KMS-11 (cell line): ENCODE measurements around the gene CAST.

Experiments
- H2AFZ ChIP-seq: fragments of 200-600 bp; sonication (generic); 2 replicates; pipeline ENCODE4 v1.6.1; 2016; ENCODE audit warnings: antibody characterized with exemption, mixed run types, low read depth
- H3K27ac ChIP-seq: fragments of 200-600 bp; sonication (generic); 2 replicates; pipeline ENCODE4 v1.6.1; 2016; ENCODE audit warnings: mild to moderate bottlenecking, mixed run types
- H3K27me3 ChIP-seq: fragments of 200-600 bp; sonication (generic); 2 replicates; pipeline ENCODE4 v1.6.1; 2017; ENCODE audit warnings: mild to moderate bottlenecking, low read depth, mixed run types, moderate library complexity; ENCODE audit not compliant: insufficient read depth
- H3K36me3 ChIP-seq: fragments of 200-600 bp; sonication (generic); 2 replicates; pipeline ENCODE4 v1.6.1; 2017; ENCODE audit warnings: mild to moderate bottlenecking, mixed run types; ENCODE audit not compliant: insufficient read depth
- H3K4me1 ChIP-seq: fragments of 200-600 bp; sonication (generic); 2 replicates; pipeline ENCODE4 v1.6.1; 2016; ENCODE audit warnings: mild to moderate bottlenecking, low read depth, mixed run types; ENCODE audit not compliant: poor library complexity, severe bottlenecking
- H3K4me2 ChIP-seq: fragments of 200-600 bp; sonication (generic); 2 replicates; pipeline ENCODE4 v1.7.0; 2016; ENCODE audit warnings: mild to moderate bottlenecking, mixed run types
- H3K4me3 ChIP-seq: fragments of 200-600 bp; sonication (generic); IDR thresholded peaks from 2 replicates; pipeline ENCODE4 v1.6.1; 2017; ENCODE audit warnings: low read depth, low read length, mixed read lengths; ENCODE audit not compliant: insufficient read depth
- H3K79me2 ChIP-seq: fragments of 200-600 bp; sonication (generic); 2 replicates; pipeline ENCODE4 v1.6.1; 2016; ENCODE audit warnings: low read depth, mixed run types; ENCODE audit not compliant: insufficient read depth
- H3K9ac ChIP-seq: fragments of 200-600 bp; sonication (generic); 2 replicates; pipeline ENCODE4 v1.6.1; 2016; ENCODE audit warnings: mild to moderate bottlenecking, mixed run types
- H4K20me1 ChIP-seq: fragments of 200-600 bp; sonication (generic); 2 replicates; pipeline ENCODE4 v1.6.1; 2016; ENCODE audit warnings: mild to moderate bottlenecking, mixed run types; ENCODE audit not compliant: insufficient read depth
- TF ChIP-seq, protein P1 (sequence below): fragments of 200-600 bp; sonication (generic); conservative IDR thresholded peaks from 2 replicates; pipeline ENCODE4 v1.6.1; 2017; ENCODE audit warnings: low read depth, mild to moderate bottlenecking, antibody characterized with exemption, low read length, moderate library complexity, mixed read lengths

CAST gene

DNA sequence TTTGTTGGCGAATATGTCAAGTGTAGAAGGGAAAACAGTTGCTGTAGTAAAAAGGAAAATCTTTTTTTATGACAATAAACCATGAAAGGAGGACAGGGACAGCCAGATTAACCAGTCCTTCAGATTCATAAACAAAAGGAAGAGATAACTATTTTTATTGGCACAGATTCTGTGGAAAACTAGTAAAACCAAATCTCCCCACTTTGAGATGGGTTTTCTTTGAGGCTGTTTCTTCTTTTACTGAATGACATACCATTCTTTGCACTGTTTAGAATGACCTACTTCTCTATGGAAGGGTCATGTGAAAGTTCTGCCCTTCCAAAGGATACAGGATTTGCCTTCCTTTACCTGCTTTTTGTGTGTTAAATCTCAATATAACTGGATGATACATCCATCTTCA is 13.7 kb downstream of the CAST start:
- Histone ChIP-seq H4K20me1 (no peaks in the 10 kb centered on the region), H3K4me1 (peaks cover 54% of the 10 kb centered on the region), H3K4me2 (no peak overlapping the region), H3K27ac (no peak overlapping the region), H3K9ac (no peak overlapping the region), H3K79me2 (peaks cover 16% of the 10 kb centered on the region; the same call in 1 of the 2 replicates), H3K27me3 (no peaks in the 10 kb centered on the region), H3K36me3 (no peaks in the 10 kb centered on the region), H3K4me3 (no peak overlapping the region), H2AFZ (no peak overlapping the region)
- TF ChIP-seq, protein P1, sequence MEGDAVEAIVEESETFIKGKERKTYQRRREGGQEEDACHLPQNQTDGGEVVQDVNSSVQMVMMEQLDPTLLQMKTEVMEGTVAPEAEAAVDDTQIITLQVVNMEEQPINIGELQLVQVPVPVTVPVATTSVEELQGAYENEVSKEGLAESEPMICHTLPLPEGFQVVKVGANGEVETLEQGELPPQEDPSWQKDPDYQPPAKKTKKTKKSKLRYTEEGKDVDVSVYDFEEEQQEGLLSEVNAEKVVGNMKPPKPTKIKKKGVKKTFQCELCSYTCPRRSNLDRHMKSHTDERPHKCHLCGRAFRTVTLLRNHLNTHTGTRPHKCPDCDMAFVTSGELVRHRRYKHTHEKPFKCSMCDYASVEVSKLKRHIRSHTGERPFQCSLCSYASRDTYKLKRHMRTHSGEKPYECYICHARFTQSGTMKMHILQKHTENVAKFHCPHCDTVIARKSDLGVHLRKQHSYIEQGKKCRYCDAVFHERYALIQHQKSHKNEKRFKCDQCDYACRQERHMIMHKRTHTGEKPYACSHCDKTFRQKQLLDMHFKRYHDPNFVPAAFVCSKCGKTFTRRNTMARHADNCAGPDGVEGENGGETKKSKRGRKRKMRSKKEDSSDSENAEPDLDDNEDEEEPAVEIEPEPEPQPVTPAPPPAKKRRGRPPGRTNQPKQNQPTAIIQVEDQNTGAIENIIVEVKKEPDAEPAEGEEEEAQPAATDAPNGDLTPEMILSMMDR, result no peak

GRCh38 chr5:96677496-96677895 is 15.3 kb downstream of the CAST start:
- Histone ChIP-seq H3K36me3 (no peaks in the 10 kb centered on the region), H2AFZ (no peak overlapping the region), H3K27ac (no peak overlapping the region), H3K4me2 (no peak overlapping the region), H3K4me1 (peaks cover 66% of the 10 kb centered on the region), H4K20me1 (no peaks in the 10 kb centered on the region), H3K9ac (no peak overlapping the region), H3K27me3 (no peaks in the 10 kb centered on the region), H3K79me2 (peaks cover 11% of the 10 kb centered on the region; the same call in 1 of the 2 replicates), H3K4me3 (no peak overlapping the region)
- TF ChIP-seq, protein P1, result no peak

GRCh38 chr5:96679293-96679692 is 17.1 kb downstream of the CAST start:
- Histone ChIP-seq H3K79me2 (peaks cover under 1% of the 10 kb centered on the region; the same call in 1 of the 2 replicates), H3K4me2 (peak overlapping the region; percentile 63)

GRCh38 chr5:96680759-96681470 is 18.7 kb downstream of the CAST start:
- no peaks in the 10 kb centered on the region for H3K36me3 ChIP-seq
- H4K20me1 ChIP-seq, result no peaks in the 10 kb centered on the region
- H3K4me1 ChIP-seq, result peaks cover 78% of the 10 kb centered on the region
- 0 out of 2 replicates have a peak, but pooled peaks cover 3% of the 10 kb centered on the region for H3K79me2 ChIP-seq
- H2AFZ ChIP-seq, result no peak overlapping the region
- no peak overlapping the region; the same call in 1 of the 2 replicates for H3K4me2 ChIP-seq
- H3K27ac ChIP-seq, result no peak overlapping the region
- no peaks in the 10 kb centered on the region for H3K27me3 ChIP-seq
- no peak overlapping the region for H3K9ac ChIP-seq
- no peak overlapping the region for H3K4me3 ChIP-seq
- TF ChIP-seq, protein P1, result no peak

More at GRCh38 chr5:96679293-96679692, 17.1 kb downstream of the CAST start:
- H4K20me1 ChIP-seq, result no peaks in the 10 kb centered on the region
- peaks cover 83% of the 10 kb centered on the region for H3K4me1 ChIP-seq
- peak overlapping the region; percentile 29 for H3K27ac ChIP-seq
- H3K9ac ChIP-seq, result no peak overlapping the region
- H3K4me3 ChIP-seq, result no peak overlapping the region
- no peaks in the 10 kb centered on the region for H3K36me3 ChIP-seq
- no peaks in the 10 kb centered on the region for H3K27me3 ChIP-seq
- H2AFZ ChIP-seq, result no peak overlapping the region
- TF ChIP-seq, protein P1, result no peak
